ENCODE results near the gene ZSCAN31. TPM values are rescaled to one million over a fixed set of nuclear protein-coding genes. Genes with fewer than 3 reads are reported as not detected.

ZSCAN31 gene
- total and polyA plus RNA-seq, 2 of the 8 experiments (the other 6 are each of a cell fraction or from before 2014, with no cell fraction given) = 1.9 to 7.0 TPM

DNA sequence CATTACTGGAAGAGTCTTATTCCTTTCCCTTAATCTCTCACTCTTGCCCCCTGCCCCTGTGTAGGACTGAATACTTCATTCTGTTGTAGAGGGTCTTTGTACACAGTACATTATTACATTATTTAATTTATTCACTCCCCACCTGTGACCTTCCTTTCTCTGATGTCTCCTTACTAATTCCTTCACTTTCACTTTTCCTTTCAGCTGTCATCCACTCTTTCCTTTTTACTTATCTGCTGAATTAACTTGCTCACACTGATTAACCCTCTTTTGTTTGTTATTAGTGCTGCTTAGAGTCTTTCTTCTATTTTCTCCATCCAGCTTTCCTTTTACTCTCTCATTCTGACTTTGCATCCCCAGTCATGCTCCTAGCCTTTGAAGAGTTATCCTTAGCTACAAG lies 61.1 kb downstream of the ZSCAN31 start:
- Histone ChIP-seq H3K14ac (ENCODE audit: insufficient read length) (no peak overlapping the region), H3K23ac (ENCODE audit: insufficient read length) (no peak overlapping the region), H3K18ac (ENCODE audit: extremely low read depth, low read length) (no peak overlapping the region), H3K79me1 (ENCODE audit: low read depth, low read length) (no peaks in the 10 kb centered on the region), H2BK15ac (ENCODE audit: low read length) (no peak overlapping the region), H3K27ac (ENCODE audit: low read depth, low read length) (no peak overlapping the region), H4K5ac (ENCODE audit: insufficient read length, low read depth, low read length) (no peak overlapping the region), H2BK12ac (ENCODE audit: low read depth, low read length) (no peak overlapping the region), H3K4ac (replicated peaks; ENCODE audit: insufficient read length, low read depth, low read length) (no peak overlapping the region), H3K27me3 (replicated peaks in 1 of 4; ENCODE audit: control insufficient read depth in 3 of 4, extremely low read depth in 1 of 4, insufficient read depth in 3 of 4, low read length in 3 of 4) (no peaks in the 10 kb centered on the region), H3K56ac (replicated peaks; ENCODE audit: insufficient read length, low read depth, low read length) (no peak overlapping the region), H2BK20ac (ENCODE audit: low read length) (no peak overlapping the region), H4K8ac (ENCODE audit: extremely low read depth, insufficient read depth, low read length) (no peak overlapping the region), H2BK120ac (replicated peaks; ENCODE audit: low read depth, low read length) (no peak overlapping the region), H3K9me3 (ENCODE audit: insufficient read depth in 2 of 2, low read depth in 1 of 2, low read length in 1 of 2) (no peaks in the 10 kb centered on the region), H4K91ac (replicated peaks; ENCODE audit: insufficient read length, low read length) (no peak overlapping the region), H3K36me3 (ENCODE audit: control insufficient read depth in 2 of 4, insufficient read depth in 4 of 4, low read length in 3 of 4) (peaks cover 2 to 37% (median 18%) of the 10 kb centered on the region in 4 experiments; a peak in 7 of 8 replicates), H3K4me1 (replicated peaks in 1 of 4; ENCODE audit: control insufficient read depth in 3 of 4, insufficient read depth in 4 of 4, low read length in 3 of 4) (no peaks in the 10 kb centered on the region), H3K79me2 (ENCODE audit: control insufficient read depth in 1 of 2, insufficient read depth in 2 of 2, low read length in 2 of 2) (no peaks in the 10 kb centered on the region), H2BK5ac (ENCODE audit: low read depth, low read length) (no peak overlapping the region), H2AFZ (ENCODE audit: low read length) (no peak overlapping the region), H2AK5ac (ENCODE audit: low read depth, low read length) (no peak overlapping the region), H3K4me2 (ENCODE audit: insufficient read depth in 1 of 2, low read depth in 2 of 2, low read length in 2 of 2) (no peak overlapping the region), H3K23me2 (ENCODE audit: low read depth, low read length) (no peaks in the 10 kb centered on the region), H4K20me1 (replicated peaks in 1 of 2; ENCODE audit: control insufficient read depth in 1 of 2, insufficient read depth in 2 of 2, low read length in 2 of 2) (no peaks in the 10 kb centered on the region), H3K9ac (replicated peaks in 1 of 4; ENCODE audit: extremely low read depth in 1 of 4, low read depth in 3 of 4, low read length in 3 of 4) (no peak overlapping the region), H3K4me3 (ENCODE audit: extremely low read depth in 1 of 4, insufficient read depth in 2 of 4, low read depth in 3 of 4, low read length in 4 of 4) (no peak overlapping the region)
- ChIA-PET POLR2A (ENCODE audit: partially characterized antibody) (interaction anchor here (1.2 to 1.5 kb wide), 2 partner anchors 23 to 61 kb away, joined by 3 read pairs; partner anchors contain the start of genes ZKSCAN4 and ZSCAN31), CTCF (ENCODE audit: partially characterized antibody) (interaction anchor here (0.9 kb wide), 1 partner anchor 80 kb away, joined by 4 read pairs; no protein-coding TSS in a partner anchor)
- no peak for FAIRE-seq
- TF ChIP-seq, protein P1, sequence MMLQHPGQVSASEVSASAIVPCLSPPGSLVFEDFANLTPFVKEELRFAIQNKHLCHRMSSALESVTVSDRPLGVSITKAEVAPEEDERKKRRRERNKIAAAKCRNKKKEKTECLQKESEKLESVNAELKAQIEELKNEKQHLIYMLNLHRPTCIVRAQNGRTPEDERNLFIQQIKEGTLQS (IDR thresholded peaks at IDR 0.05; ENCODE audit: insufficient read depth, low read depth, low read length) = no peak
- TF ChIP-seq SP4 (IDR thresholded peaks at IDR 0.05; ENCODE audit: low read length) (no peak), GABPA (IDR thresholded peaks at IDR 0.05; ENCODE audit: borderline replicate concordance, insufficient read depth, low read length) (no peak), POU5F1 (IDR thresholded peaks at IDR 0.05; ENCODE audit: low read depth, low read length) (no peak), CBX8 (IDR thresholded peaks at IDR 0.05; ENCODE audit: borderline replicate concordance, low read depth, low read length) (no peak), EZH2 (IDR thresholded peaks at IDR 0.05; ENCODE audit: low read depth, low read length, severe bottlenecking) (no peak)
- DNase-seq (ENCODE audit: low read depth in 1 of 2, low spot score in 2 of 2) = no peak

All from H1 (cell line).